ENCODE measurements around the gene NOTCH2.

NOTCH2 gene

GRCh38 chr1:119911775-119912174 lies 157.7 kb downstream of the NOTCH2 start:
- in situ Hi-C loops (cut with MboI; ENCODE audit: low sequenced_read_pairs): no loop called here

GRCh38 chr1:119910618-119911017 lies 158.8 kb downstream of the NOTCH2 start:
- in situ Hi-C loops (cut with MboI; ENCODE audit: low sequenced_read_pairs): no loop called here

DNA sequence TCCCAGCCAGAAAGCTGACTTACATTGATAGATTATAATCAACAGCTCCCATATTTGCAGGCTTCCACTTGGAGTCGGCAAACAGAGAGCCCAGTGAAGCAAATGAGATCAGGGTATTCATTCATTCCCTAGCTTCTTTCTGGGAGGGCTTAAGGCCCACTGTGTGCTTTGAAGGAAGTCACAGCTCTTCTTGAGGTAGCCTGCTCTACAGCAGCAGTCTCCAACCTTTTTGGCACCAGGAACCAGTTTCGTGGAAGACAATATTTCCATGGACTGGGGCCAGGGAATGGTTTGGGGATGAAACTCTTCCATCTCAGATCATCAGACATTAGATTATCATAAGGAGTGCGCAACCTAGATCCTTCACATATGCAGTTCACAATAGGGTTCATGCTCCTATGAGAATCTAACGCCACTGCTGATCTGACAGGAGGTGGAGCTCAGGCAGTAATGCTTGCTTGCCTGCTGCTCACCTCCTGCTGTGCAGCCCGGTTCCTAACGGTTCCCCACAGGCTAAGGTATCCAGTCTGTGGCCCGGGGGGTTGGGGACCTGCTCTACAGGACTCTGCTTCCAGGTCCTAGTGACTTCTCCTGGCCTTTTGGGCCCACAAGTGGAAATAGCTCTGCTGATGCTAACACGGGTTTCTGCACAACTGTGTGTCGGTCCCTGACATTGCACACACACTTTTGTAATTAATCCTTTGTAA lies 159.4 kb downstream of the NOTCH2 start:
- in situ Hi-C loops (cut with MboI; ENCODE audit: low sequenced_read_pairs): no loop called here

DNA sequence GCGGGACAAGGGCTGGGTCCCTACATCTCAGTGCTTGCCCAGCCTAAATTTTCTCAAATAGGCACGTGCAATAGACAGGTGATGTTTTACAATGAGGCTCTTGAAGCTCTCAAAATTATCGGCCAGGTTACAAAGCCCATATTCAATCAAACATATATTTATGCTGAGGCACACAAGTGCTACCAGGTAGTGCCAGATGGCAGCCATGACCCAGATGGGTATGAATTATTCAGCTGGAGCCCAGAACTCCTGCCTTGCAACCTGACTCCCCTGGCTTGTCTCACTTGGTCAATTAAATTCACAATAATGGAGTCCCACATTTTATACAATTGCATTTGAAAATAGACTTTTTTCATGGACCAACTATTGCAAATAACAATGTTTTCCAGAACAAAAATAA lies 160.8 kb downstream of the NOTCH2 start:
- in situ Hi-C loops (cut with MboI; ENCODE audit: low sequenced_read_pairs): no loop called here

- in situ Hi-C loops (cut with MboI; ENCODE audit: low sequenced_read_pairs): no loop called here
Measured at GRCh38 chr1:119906927-119907652, 162.4 kb downstream of the NOTCH2 start.

- in situ Hi-C loops (cut with MboI; ENCODE audit: low sequenced_read_pairs): no loop called here
Measured at GRCh38 chr1:119903443-119903835, 166.0 kb downstream of the NOTCH2 start.

DNA sequence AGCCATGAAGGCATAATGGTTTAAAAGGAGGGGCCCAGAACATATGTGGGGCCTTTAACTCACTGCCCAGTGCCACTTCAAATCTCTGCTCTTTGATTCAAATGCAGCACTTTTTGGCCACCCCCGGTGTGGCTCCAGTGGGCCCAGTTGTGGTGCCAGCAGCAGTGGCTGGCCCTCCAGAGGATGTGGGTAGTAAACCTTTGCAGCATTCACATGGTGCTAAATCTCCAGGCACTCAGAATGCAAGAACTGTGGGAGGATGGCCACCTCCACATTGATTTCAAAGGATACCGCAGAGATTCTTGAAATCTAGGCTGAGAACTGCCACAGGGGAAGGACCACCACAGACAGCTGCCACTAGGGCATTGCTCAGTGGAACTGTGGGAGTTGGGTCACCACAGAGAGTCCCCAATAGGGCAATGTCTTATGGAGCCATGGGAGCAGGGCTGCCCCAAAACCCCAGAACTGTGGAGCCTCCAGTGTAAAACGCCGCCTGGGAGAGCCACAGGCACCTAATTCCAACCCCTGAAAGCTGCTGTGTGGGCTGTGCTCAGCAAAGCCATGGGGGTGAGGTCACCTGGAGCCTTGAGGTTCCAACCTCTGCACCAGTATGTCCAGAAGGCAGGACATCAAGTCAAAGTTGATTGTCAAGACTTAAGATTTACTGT lies 166.6 kb downstream of the NOTCH2 start:
- in situ Hi-C loops (cut with MboI; ENCODE audit: low sequenced_read_pairs): no loop called here

DNA sequence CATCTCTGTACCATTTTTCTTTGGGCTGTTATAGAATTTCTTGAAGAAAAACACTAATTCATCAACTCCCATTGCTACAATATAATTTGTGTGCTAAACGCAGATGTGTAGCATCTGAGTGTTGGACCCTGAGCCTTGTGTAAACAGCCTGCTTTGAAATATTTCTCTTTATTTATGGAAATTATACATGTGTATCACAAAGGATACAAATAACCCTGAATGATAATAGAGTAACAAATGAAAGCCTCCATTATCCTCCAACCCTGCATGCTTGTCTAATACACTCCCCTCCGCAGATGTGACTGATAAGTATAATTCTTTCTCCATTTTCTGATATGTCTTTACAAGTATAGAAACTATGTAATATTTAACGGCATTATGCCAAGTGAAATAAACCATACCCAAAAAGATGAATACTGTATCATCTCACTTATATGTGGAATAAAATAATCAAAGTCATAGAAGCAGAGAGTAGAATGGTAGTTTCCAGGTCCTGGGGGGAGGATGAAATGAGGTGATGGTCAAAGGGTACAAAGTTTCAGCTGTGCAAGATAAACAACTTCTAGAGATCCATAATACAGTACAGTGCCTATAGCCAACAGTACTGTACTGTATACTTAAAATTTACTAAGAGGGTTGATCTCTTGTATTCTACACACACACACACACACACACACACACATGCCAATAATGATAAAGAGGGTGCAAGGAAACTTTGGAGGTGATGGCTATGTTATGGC lies 170.3 kb downstream of the NOTCH2 start:
- in situ Hi-C loops (cut with MboI; ENCODE audit: low sequenced_read_pairs): no loop called here

- in situ Hi-C loops (cut with MboI; ENCODE audit: low sequenced_read_pairs): no loop called here
Measured at GRCh38 chr1:119898530-119898929, 170.9 kb downstream of the NOTCH2 start.

DNA sequence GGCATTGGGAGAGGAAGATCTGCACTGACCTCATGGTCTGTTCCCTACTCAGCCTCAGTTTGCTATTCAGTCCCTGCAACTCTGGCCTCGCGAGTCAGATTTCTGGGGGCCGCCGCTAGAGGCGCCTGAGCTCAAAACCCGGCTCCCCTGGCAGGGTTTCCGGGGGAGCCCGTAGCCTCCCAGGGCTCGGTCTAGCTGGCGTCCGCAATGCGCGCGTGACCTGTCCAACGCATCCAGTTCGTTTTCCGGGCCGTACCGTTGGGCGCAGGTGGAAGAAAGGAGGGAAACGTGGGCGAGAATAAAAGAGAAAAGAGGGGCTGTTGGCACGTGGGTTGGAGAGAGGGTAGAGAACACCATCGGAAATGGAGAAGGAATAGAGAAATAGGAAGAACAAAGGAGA lies 173.2 kb downstream of the NOTCH2 start, which contains the start of gene ADAM30:
ADAM30 (minus strand) TSS at position 213 of the 400 bp plus-strand sequence; CDS start at position 34, 179 bp downstream.
- in situ Hi-C loops (cut with MboI; ENCODE audit: low sequenced_read_pairs): no loop called here

DNA sequence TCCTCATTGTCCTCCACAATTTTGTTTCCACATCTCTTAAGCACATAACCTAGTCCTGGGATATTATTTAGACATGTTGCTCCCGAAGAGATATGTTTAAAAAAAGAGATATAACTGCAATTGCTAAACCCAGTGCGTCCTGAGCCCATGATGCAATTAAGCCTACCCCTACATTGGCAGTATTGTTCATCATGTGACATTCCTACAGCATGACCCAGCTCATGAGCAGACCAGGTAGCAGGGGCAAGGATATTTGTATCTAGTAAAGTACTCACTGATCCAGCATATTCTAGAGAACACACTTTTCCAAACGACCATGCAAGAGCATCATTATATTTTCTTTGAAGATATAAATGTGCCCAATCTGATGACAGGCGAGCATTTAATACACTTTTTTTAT lies 174.4 kb downstream of the NOTCH2 start:
- in situ Hi-C loops (cut with MboI; ENCODE audit: low sequenced_read_pairs): no loop called here

- in situ Hi-C loops (cut with MboI; ENCODE audit: low sequenced_read_pairs): no loop called here
Measured at GRCh38 chr1:119893827-119894700, 175.4 kb downstream of the NOTCH2 start.

- in situ Hi-C loops (cut with MboI; ENCODE audit: low sequenced_read_pairs): no loop called here
Measured at GRCh38 chr1:119893238-119893791, 176.1 kb downstream of the NOTCH2 start.

GRCh38 chr1:119891386-119891785 lies 178.1 kb downstream of the NOTCH2 start:
- in situ Hi-C loops (cut with MboI; ENCODE audit: low sequenced_read_pairs): no loop called here

GRCh38 chr1:119888476-119888875 lies 181.0 kb downstream of the NOTCH2 start:
- in situ Hi-C loops (cut with MboI; ENCODE audit: low sequenced_read_pairs): no loop called here

DNA sequence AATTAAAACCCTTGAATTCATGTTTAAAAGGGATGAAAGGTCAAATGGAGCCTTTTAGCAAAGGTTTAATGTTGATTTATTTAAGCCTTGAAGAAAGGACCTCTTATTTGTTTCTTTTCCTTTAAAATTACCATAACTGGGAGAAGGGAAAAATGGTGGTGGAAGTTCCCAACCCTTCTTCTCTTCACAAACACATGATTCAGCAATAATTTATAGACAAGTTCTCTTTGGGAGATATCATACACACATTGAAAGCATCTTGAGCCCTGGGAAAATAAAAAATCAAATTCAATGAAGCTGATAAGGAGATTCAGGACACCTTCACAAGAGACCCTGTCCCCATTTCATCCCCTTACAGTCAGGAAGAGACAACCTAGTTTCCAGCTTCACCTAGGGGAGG lies 182.0 kb downstream of the NOTCH2 start:
- in situ Hi-C loops (cut with MboI; ENCODE audit: low sequenced_read_pairs): no loop called here

DNA sequence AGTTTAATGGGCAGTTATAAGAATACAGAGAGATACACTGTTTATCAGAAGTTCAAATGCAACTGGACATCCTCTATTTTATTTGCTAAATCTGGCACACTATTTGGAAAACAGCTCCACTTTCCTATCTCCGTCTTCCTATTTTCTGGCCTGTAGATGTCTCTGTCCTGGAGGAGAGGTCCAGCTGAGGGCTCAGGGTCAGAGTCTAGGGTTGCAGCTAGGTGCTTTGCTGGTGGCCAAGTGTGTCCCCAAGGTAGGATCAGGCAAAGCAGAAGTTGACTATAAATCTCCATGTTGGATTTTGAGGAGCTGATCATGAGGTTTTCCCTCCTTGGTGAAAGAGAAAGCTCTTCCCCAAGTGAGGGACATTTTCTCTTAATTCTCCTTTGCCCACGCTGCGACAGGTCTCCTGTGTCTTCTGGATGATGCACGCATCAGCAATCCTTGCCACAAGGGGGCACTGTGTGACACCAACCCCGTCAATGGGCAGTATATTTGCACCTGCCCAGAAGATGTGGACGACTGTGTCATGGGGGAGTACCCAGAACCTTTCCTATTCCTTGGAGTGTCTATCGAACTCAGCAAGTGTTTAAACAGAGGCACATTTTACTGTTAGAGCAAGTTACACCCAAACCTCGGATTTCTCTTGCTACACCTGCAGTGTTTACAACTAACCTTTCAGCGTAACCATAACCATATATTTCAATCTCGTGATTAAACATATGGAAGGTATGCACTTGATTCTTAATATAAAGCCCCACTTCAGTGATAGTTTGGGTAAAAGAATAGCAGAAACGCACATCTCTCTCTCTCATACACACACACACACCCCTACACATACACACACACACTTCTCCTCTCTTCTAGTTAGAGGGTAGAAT lies 183.3 kb downstream of the NOTCH2 start:
- in situ Hi-C loops (cut with MboI; ENCODE audit: low sequenced_read_pairs): no loop called here

- in situ Hi-C loops (cut with MboI; ENCODE audit: low sequenced_read_pairs): no loop called here
Measured at GRCh38 chr1:119884711-119885110, 184.8 kb downstream of the NOTCH2 start.

DNA sequence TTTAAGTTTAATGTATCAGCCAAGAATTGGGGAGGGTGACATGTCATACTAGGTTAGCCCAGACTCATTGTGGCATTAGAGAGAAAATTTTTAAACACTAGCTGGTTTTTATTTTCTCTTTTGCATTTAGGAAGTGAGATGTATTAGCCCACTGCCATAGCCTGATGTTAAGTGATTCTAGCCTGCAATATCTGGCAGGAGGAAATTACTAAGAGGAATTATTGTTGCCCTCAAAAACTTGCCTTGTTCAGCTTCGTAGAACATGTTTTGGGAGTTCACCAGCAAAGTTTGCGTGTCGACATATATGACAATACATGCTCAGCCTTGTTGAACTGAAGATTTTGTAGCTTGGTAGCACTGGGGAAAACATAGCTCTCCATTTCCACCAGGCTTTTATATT lies 185.6 kb downstream of the NOTCH2 start:
- in situ Hi-C loops (cut with MboI; ENCODE audit: low sequenced_read_pairs): no loop called here
